ENCODE results near the gene SMIM38. TPM values are rescaled to one million over a fixed set of nuclear protein-coding genes. Genes with fewer than 3 reads are reported as not detected.

SMIM38 gene
- total RNA-seq, 1 experiment from 2014 or later, result 0.09 TPM

DNA sequence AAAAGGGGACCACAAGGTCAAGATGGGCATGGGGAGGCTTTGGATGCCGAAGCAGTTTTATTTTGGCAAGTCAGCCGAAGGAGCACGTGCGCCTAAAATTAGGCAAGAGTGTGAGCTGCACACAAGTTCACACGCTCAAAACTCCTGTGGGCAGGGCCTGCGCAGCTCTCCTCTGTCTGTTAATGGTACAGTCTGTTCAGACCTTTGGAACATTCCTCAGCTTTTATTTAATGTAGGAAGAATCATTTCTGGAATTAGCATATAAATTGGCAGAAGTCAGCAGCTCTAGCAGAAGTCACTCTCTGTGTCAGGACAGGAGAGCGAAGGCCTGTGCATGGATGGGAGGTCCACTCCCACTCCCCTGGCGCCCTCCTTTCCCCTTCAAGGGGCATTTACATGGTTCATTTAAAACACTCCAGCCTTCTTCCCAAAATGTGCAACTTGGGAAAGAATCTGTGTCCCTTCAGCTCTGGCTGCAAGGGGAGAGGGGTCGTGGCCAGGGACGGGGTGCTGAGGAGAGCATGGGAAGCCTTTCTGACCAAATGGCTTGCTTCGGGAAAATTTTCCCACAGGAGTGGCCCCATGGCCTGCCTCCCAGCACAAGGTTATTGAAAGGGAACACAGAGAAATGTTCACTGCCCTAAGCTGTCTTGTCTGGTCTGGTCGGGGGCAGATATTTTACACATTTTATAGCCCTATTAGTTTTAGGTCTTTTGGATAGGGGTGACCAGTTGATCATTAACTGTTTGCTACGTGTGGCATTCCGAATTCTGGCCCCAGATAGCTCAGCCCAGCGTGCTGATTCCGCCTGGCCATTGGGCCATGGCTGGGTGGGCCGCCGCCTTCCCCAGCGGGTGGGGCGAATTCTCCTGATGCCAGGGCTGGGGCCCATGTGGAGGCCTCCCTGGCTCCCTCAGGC lies 43.9 kb upstream of the SMIM38 start:
- H3K9me3 ChIP-seq (ENCODE audit: control insufficient read depth, low read depth, low read length), result no peaks in the 10 kb centered on the region
- no peak overlapping the region for H4K91ac ChIP-seq (ENCODE audit: insufficient read length, low read depth, low read length)
- WGBS (ENCODE audit: extremely low coverage, insufficient read length, low lambda C conversion rate), result no CpG with 5 or more reads among the region's 20 CpGs
- H3K9me3 Mint-ChIP-seq, result peaks cover 15 to 16% of the 10 kb centered on the region in 2 experiments
- no peak overlapping the region for H3K27ac ChIP-seq (ENCODE audit: insufficient read length, low read depth, low read length)
- no peak overlapping the region for H4K8ac ChIP-seq (replicated peaks; ENCODE audit: insufficient read length, low read depth, low read length)
- no peak overlapping the region for H2AFZ ChIP-seq (ENCODE audit: low read length)
- H4K20me1 ChIP-seq (ENCODE audit: control insufficient read depth, insufficient read depth, insufficient read length), result no peaks in the 10 kb centered on the region
- H3K4ac ChIP-seq (ENCODE audit: low read depth, low read length), result no peak overlapping the region
- TF ChIP-seq CTCF (conservative IDR thresholded peaks at IDR 0.05), result no peak
- no peak overlapping the region for H3K9ac ChIP-seq (ENCODE audit: extremely low read depth, insufficient read length, low read length)
- H3T11ph ChIP-seq (ENCODE audit: low read length), result no peak overlapping the region
- no peak overlapping the region for H3K14ac ChIP-seq (ENCODE audit: insufficient read depth, low read length)
- no peak overlapping the region for H2BK5ac ChIP-seq (ENCODE audit: insufficient read length, low read length)
- no peak overlapping the region for H3K27ac Mint-ChIP-seq
- H3K36me3 Mint-ChIP-seq (ENCODE audit: insufficient read depth in 1 of 3, low read depth in 3 of 3), result peaks cover 2 to 15% (median 3%) of the 10 kb centered on the region in 3 experiments; a peak in 4 of 7 replicates
- no peak overlapping the region for H3K18ac ChIP-seq (ENCODE audit: insufficient read length, low read depth, low read length)
- no peak overlapping the region for H2BK12ac ChIP-seq (ENCODE audit: insufficient read length, low read depth, low read length)
- no peaks in the 10 kb centered on the region for H3K23me2 ChIP-seq (ENCODE audit: insufficient read length, low read depth, low read length, poor library complexity, severe bottlenecking)
- H2BK120ac ChIP-seq (ENCODE audit: low read depth, low read length, poor library complexity, severe bottlenecking), result no peak overlapping the region
- no peaks in the 10 kb centered on the region for H3K79me1 ChIP-seq (ENCODE audit: insufficient read depth, low read depth, low read length, poor library complexity, severe bottlenecking)
- DNase-seq, result no peak
- H3K56ac ChIP-seq (ENCODE audit: insufficient read length, low read depth, low read length), result no peak overlapping the region
- no peak overlapping the region for H3K4me2 ChIP-seq (ENCODE audit: insufficient read depth, insufficient read length, low read length)
- no peak overlapping the region for H3K4me3 Mint-ChIP-seq
- H3K4me1 Mint-ChIP-seq, result no peaks in the 10 kb centered on the region
- H3K23ac ChIP-seq (ENCODE audit: insufficient read length, low read depth, low read length), result no peak overlapping the region
- H3K4me1 ChIP-seq (ENCODE audit: insufficient read depth, low read length), result no peaks in the 10 kb centered on the region
- no peak overlapping the region for H2AK5ac ChIP-seq (ENCODE audit: insufficient read length, low read length)
- H4K5ac ChIP-seq (ENCODE audit: insufficient read length, low read depth, low read length), result no peak overlapping the region
- no peak overlapping the region for H2BK20ac ChIP-seq (ENCODE audit: low read depth, low read length, poor library complexity, severe bottlenecking)
- no peaks in the 10 kb centered on the region for H3K79me2 ChIP-seq (ENCODE audit: insufficient read depth, low read length)
- H3K27me3 ChIP-seq (ENCODE audit: insufficient read depth, low read length), result no peaks in the 10 kb centered on the region
- H3K27me3 Mint-ChIP-seq (ENCODE audit: low read depth), result peaks cover 16% of the 10 kb centered on the region; the same call in 1 of the 2 replicates
- no peak overlapping the region for H2BK15ac ChIP-seq (ENCODE audit: low read depth, low read length)

Measured in H9 (cell line).